ENCODE measurements around the gene IFIH1.
A peak's percentile ranks its signal among the peaks of the same experiment; 100 is the strongest.

Gene IFIH1

DNA sequence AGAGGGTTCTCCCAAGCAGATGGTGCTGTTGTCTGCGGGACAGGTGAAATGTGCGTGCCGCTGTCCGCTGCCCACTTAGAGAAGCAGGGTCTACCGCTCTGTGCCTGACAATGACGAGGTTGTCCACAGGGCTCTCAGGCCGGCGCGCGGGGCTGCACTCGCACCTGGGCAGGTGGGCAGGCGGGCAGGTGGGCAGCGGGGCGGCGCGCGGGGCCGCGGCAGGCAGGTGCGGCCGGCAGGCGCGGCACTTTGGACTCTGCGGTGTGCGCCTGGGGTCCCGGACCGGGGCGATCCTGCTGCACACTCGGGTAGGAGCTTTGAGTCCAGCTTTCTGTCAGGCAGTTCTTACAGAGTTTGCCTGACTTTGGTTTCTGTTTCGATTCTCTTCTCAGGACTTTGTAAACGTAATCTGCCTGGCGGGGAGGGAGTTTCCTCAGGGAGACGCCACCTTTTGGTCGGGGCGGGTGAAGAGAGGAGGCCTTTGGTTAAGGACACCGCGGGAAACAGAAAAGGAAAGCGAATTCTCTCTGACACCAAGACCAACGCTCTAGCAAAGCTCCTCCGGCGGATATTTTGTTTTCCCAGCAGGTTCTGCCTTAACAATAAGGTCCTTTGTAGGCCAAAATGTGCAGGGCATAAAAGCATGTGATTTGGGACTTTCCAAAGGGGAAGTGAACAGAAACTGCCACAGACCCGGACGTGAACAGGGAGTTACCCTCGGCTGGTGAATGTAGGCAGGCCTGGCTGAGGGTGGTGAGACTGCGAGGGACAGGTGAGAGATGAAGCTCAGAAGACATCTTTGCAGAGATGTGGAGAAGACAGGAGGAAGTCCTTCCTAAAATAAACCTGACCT, at the start of gene IFIH1:
Gene IFIH1 (minus strand): TSS at position 357 of the 853 bp plus-strand sequence. CDS start 377 bp downstream, outside the sequence.
- DNase-seq, result peak; percentile 83

- DNase-seq, result no peak
Measured at GRCh38 chr2:162365392-162365791, 46.9 kb upstream of the IFIH1 start.

- DNase-seq, result no peak
Measured at GRCh38 chr2:162344617-162344950, 26.1 kb upstream of the IFIH1 start.

DNA sequence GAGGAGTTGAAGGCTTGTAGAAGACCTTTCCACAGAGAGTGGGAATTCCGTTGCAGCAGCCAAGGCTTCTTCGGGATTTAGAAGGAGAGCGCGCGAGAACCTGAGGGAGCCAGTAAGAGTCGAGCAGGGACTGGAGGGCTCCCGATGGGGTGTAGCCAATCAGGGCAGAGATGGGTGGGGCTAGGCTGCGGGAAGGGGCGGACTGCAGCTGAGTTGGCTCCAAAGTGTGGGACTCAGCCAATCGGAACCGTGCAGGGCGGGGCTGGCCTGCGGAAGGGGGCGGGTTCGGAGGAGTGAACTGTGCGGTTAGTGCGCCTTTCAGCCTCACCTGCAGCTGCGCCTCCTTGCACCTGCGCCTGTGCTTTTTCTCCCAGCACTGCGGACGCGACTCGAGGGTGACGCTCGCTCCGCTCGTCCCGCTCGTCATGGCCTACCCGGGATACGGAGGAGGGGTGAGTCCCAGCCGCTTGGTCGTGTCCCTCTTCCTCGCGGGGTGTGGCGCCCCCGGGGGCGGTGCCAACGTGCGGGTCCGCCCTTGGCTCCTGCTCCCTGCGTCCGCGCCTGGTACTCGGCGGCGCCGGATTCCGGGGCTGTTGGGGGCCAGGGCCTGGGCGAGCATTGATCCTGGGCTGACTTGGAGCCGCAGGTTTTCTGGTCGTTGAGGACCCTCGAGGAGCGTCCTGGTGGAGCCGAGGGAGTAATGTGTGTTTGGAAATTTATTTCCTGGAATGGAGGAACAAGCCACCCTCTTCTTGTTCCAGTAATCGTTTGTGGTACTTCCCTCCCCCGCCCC, 25.5 kb upstream of the IFIH1 start, which contains the start of gene GCA:
Gene GCA (plus strand): TSS at position 309 of the 793 bp plus-strand sequence. CDS start 117 bp downstream, at position 426.
- DNase-seq, result peak; percentile 92

DNA sequence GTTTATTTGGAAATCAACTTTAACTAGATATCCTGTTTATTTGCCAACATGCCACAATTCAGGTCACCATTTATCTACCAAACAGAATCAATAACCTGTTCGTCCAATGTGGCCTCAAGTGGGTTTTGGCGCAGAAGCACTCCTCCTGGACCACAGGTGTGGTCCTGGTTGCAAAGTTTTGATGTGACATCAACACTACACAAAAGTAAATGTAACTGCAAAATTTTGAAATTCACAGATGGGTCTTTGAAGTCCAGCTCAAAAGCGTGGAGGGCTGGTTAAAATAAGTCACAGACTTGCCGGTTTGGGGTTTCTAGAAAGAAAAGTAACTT, 25.0 kb upstream of the IFIH1 start:
- no peak for DNase-seq

DNA sequence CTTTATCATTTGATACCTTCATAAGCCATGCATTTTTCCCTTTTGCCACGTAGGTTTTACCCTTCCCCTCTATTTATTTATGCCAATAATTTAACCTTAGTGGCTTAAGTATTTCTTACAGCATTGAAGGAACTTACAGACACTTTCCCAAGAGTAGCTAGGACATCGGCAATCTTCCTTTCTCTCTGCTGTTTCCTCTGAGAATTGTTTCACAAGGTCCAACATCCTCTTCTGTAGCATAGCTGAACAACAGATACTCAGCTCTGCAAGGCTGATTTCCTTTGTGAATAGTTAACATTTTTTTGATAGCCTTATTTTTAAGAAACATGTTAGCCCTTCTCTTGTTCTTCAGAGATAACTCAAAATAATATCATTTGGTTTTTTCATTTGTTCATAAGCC, 24.4 kb upstream of the IFIH1 start:
- DNase-seq, result no peak

- no peak for DNase-seq
Measured at GRCh38 chr2:162342321-162342720, 23.8 kb upstream of the IFIH1 start.

DNA sequence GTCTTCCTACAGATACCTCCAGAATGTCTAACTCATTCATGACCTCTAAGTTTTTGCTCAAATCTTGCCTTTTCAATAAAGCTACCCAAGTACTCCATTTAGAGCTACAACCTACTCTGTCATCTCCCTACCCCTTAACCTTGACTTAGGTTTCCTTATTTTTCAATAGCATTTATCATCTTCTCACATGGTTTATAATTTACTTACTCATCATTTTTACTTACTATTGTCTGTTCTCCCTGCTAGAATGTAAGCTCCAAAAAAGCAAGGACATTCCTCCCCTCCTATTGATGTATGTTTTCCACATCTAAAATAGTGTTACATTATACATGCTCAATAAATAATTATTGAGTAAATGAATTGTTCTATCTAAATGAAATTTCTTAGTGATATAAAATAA, 22.3 kb upstream of the IFIH1 start:
- no peak for DNase-seq

DNA sequence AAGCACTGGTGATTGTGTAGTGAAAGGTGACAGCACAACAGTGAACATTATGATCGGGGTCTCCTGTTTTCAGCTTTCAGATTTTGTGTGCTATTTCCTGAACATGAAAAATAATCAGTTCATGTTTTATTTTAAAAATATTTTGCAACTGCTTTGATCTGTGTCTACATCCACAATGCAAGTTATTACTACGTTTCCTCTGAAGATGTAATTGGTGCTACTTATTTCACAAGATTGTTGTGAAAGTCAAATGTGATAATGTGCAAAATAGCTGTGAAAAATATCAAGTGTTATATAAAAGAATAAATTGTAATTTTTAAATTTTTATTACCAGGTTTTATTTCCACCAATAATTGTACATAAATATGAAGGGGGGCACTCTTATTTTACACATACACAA, 19.4 kb upstream of the IFIH1 start:
- no peak for DNase-seq

DNA sequence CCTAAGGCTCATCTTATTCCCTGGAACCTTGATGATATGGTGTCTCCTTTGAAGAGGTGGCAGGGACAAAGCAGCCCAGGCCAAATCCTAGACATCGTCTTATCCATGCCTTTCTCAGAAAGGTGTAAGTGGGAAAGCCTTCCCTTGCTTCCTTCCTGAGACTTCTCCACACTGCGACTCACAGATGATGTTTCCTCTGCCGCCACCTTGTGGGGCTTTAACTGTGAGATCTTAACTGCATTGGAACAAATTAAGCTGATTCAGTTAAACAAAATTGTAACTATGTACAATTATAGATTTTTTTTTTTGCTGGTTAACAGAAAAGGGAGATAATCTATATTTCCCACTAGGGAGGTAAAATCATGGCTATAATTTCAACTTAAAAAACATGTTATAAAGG, 15.5 kb upstream of the IFIH1 start:
- DNase-seq, result peak; percentile 22

DNA sequence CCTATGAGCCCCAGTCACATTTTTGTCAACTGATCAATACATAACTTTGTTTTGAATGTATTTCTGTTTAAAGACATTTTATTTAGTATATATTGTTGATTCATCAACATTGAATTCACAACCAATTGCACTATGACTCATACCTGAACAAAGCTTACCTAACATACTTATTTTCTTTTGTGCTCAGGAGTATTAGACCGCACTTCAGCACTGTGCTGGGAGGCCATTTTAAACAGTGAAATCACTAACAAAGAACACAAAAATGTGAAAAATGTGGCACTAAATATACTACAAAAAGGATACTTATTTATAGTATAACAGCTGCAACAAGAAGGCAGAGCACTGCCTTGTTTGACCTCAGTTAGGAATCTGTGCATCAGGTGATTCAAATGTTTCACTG, 12.4 kb upstream of the IFIH1 start:
- DNase-seq, result no peak

DNA sequence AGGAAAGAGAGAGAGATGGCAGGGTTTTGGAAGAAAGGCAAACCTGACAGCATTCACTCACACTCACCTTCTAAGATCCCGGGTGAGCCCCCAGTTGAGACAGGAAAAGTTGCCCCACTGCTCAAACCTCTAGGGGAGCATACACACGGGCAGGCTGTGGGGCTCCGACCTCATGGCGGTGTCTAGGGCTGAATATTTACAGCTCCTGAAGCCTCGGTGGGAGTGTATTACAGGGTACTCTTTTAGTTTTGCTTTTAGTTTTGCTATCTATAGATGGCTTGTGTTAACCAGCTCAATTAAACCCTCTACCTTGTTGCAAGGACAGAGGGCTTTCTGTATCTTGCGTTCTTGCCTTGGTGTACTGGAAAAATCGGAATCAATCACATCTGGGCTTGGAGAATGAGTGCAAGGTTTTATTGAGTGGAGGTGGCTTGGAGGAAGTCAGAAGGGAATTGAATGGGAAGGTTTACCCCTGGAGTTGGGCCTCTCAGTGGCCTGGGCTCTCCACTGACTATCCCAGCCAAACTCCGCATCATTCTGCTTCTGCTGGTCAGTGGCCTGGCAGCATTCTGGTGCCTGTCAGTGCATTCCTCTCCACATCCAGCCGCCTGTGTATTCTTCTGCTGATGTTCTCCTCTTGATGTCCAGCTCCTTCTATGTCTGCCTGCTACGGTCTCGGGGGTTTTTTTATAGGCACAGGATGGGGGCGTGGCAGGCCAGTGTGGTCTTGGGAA, 10.1 kb upstream of the IFIH1 start:
- no peak for DNase-seq

- DNase-seq, result no peak
Measured at GRCh38 chr2:162327806-162328205, 9.3 kb upstream of the IFIH1 start.

DNA sequence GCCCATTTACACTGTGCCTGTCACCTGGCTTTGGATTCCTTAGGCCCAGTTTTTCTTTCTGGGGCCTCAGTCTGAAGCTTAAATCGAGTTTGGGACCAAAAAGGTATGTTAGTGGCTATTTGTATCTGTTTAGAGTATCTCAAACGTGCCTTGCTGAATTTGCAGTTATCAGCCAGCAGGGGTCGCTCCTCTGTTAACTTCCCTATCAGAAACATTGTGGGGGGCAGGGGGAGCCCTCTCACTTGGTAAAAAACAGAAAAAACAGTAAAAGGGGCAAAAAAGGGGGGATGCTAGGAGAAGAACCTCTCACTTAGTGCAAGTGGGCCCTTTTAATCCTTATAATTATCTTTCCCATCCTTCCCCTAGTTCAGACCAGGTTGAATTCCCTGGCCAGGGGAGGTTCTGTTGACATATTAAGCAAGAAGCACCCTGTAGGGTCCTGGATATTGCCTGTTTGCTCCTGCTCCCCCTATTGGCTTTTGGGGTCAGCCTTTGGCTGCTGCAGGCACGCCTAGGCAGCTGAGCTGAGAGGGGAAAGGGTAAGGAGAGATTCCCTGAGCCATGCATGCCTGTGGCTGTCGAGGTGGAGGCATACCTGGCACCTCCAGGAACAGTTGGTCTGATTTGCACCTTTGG, 8.8 kb upstream of the IFIH1 start:
- no peak for DNase-seq

- no peak for DNase-seq
Measured at GRCh38 chr2:162324953-162325352, 6.5 kb upstream of the IFIH1 start.

DNA sequence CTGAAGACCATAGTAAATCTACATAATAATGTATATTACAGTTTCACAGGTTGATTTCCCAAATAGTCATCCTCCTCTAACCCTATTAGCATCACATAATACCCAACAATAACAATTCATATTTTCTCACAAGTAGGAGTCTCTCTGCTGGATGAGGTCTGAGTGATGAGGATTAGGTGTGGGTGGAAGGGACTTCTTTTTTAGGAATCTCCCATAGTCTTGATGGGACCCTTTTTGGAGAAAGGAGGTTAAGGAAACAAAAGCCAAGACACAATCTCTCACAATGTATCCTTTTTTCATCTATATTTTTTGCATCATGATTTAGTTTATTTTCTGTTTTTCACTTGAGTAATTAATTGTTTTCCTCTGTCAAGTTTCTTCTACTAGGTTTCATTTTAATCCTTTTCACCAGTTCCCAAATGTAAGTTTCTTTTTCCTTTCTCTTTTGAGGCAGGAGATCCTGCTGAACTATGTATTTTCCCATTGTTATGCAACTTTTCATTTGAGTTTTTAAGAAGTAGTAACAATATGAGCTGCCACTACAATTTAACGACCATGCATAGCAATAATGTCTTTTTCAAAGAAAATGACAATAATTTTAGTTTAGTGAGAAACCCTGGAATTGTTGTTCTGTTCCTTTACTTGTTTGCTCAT, 2.5 kb upstream of the IFIH1 start:
- no peak for DNase-seq

DNA sequence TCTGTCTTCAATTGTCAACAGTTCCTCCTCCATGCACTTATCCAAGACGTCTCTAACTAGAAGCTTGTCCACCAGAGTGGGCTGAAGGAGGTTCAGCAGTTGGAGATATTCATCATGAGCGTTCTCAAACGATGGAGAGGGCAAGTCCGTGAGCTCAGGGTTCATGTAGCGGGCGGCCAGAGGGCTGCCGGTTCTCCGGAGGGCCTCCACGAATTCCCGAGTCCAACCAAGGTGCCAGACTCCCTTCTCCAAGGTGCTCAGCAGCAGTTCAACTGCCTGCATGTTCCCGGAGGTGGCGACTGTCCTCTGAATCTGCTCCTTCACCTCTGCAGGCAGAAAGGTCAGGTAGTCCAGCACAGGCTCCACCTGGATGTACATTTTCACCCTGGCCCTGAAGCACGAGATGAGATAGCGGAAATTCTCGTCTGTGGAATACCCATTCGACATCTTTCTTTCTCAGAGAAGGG, 590 bp downstream of the IFIH1 start:
- no peak for DNase-seq

DNA sequence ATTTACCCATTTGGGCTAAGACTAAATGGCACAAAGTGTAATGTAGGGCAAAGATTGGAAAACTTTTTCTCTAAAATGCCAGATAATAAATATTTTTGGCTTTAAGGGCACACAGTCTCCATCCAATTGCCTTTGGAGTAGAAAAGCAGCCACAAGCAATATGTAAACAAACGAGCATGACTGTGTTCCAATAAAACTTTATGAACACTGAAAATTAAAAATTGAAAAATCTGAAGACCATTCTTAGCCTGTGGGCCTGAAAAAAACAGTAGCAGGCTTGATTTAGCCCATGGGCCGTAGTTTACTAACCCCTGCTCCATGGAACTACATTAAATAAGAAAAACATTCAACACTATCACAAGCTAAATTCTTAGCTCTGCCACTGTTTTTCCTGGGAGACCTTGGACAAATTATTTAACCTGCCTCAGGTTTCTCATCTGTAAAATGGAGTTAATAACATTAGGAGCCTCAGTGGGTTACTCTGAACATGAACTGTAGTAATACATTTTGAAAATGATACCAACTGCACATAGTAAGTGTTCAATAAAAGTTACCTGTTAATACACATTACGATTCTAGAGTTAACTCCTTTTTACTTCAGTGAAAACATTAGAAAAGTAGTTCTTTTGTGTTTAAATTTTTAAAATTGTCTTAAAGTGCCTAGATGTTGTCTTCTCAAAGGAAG, 1.3 kb downstream of the IFIH1 start:
- DNase-seq, result no peak

- DNase-seq, result no peak
Measured at GRCh38 chr2:162316590-162316989, 1.9 kb downstream of the IFIH1 start.

DNA sequence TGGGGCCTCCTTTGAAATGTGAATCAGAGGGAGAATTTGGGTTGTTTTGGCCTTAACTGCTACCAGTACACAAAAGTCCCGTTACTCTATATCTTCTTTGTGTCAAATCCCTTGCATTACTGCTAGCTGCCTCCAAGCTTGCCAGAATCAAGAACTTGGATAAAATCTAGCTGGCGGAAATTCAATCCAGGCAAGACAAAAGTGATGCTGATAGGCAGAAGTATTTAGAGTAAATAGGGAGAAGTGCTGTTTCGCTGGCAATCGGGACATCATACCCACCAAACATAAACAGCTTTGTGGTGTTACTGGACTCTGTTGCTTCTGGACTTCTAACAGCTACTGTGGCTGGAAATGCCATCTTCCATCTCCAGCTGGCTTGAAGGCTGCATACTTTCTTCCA, 2.5 kb downstream of the IFIH1 start:
- DNase-seq, result no peak

- no peak for DNase-seq
Measured at GRCh38 chr2:162312853-162313252, 5.6 kb downstream of the IFIH1 start.

Data from fibroblast of skin of right biceps (primary cell).